Heart left ventricle (tissue), 13 donors: ENCODE results near the gene WDPCP.

Source experiments
- POLR2A ChIP-seq, 2 donors: fragments of 450-650 bp; IDR thresholded peaks; one replicate each; pipeline ENCODE4 v1.6.1; 2017; ENCODE audit warnings: antibody characterized with exemption in 2 of 2, mild to moderate bottlenecking in 2 of 2, moderate library complexity in 2 of 2
- TF ChIP-seq, protein P1 (sequence below), 12 donors: fragments of 200-600 bp; sonication (generic) in 4 of 12; IDR thresholded peaks; one replicate each; pipeline versions ENCODE4 v1.5.0 to v1.8.0; 2018 to 2022; ENCODE audit warnings: antibody characterized with exemption in 12 of 12, mild to moderate bottlenecking in 5 of 12
- donor health status: ischemic (EF 13 %, LVEDD 7.1; RV severe dilation, severe dysfunction).
- donor health status: DM: no; HTN: yes; CAD: no.
- donor health status: DM: no; HTN: no; CAD: no.
- donor health status: ischemic (EF 25% LVEDD 6.9; RV normal size, moderate dysfunction).
- donor health status: ischemic (EF 25% LVEDD 5.7; RV mildly dilated, moderate dysfunction).
- donor health status: ischemic (EF 35%, LVEDD 5.7; RV mildly dilated, moderate dysfunction).
- donor health status: nonischemic (EF 11% LVEDD 7.7; RV severe dilation, severe dysfunction).
- donor health status: DM: yes; HTN: yes; CAD: no.
- donor health status: PGD.
- donor health status: ischemic (EF 29% LVEDD 5.4; RV normal size, mild dysfunction).
- donor health status: nonischemic (EF 23%, LVEDD 6.1; RV moderate dilation, normal function).

DNA sequence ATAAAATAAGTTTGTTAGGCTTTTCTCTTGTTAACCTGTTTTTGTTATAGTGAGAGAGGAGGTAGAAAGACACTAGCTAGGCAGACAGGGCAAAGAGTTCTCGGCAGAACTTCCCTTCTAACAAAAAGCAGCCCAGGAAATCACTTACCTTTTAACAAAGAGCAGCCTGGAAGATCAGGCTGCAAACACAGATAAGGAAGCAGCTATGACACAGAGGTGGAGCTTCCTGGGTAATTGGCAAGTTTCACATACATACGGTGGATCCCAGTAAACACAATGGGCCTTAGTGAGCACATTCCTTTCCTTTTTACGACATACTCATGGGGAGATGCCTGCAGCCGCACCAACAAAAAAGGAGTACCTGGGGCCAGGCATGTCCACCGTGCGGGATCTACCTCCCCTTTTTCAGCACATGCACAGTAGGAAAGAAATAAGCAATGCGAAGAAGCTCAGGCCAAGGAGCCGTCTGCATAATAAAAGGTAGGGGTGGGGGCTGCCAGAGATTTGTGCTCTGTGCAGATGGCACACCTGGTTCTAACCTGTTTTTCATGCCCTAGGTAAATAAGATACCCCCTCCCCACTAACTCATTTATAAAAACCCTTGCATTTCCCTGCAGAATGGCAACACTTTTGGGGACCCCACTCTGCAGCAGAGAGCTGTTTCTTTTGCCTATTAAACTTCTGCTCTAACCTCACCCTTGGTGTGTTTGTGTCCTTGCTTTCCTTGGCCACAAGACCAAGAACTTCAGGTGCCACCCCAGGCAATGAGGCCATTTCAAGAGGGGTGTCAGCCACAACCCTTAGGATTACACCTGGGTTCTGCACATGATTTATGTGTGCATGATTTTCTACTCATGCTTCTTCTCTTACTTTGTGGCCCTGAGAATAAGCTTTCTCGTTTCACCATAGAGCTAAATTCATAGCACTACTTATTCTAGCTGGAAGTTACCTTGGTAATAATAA is 27.0 kb upstream of the WDPCP start:
- no peak for TF ChIP-seq POLR2A (IDR thresholded peaks at IDR 0.05)
- TF ChIP-seq, protein P1, sequence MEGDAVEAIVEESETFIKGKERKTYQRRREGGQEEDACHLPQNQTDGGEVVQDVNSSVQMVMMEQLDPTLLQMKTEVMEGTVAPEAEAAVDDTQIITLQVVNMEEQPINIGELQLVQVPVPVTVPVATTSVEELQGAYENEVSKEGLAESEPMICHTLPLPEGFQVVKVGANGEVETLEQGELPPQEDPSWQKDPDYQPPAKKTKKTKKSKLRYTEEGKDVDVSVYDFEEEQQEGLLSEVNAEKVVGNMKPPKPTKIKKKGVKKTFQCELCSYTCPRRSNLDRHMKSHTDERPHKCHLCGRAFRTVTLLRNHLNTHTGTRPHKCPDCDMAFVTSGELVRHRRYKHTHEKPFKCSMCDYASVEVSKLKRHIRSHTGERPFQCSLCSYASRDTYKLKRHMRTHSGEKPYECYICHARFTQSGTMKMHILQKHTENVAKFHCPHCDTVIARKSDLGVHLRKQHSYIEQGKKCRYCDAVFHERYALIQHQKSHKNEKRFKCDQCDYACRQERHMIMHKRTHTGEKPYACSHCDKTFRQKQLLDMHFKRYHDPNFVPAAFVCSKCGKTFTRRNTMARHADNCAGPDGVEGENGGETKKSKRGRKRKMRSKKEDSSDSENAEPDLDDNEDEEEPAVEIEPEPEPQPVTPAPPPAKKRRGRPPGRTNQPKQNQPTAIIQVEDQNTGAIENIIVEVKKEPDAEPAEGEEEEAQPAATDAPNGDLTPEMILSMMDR (IDR thresholded peaks at IDR 0.05): no peak
